Suppressor macrophage treated with lipopolysaccharide for 4 hours (primary cell): ENCODE results near the gene CDC14A.
"Not testable (repeated sequence)": the region's sequence is repeated elsewhere in the genome, so short reads cannot be mapped to it uniquely, and the experiment has no call there.

Experiments used
- DNase-seq: peaks from one replicate; pipeline ENCODE4 v3.0.0-alpha.2; 2020

The CDC14A gene, protein sequence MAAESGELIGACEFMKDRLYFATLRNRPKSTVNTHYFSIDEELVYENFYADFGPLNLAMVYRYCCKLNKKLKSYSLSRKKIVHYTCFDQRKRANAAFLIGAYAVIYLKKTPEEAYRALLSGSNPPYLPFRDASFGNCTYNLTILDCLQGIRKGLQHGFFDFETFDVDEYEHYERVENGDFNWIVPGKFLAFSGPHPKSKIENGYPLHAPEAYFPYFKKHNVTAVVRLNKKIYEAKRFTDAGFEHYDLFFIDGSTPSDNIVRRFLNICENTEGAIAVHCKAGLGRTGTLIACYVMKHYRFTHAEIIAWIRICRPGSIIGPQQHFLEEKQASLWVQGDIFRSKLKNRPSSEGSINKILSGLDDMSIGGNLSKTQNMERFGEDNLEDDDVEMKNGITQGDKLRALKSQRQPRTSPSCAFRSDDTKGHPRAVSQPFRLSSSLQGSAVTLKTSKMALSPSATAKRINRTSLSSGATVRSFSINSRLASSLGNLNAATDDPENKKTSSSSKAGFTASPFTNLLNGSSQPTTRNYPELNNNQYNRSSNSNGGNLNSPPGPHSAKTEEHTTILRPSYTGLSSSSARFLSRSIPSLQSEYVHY

GRCh38 chr1:100352267-100353070 is at the start of gene CDC14A:
Gene CDC14A (plus strand): TSS chr1:100352506. CDS start chr1:100352955, 449 bp downstream.
- DNase-seq = peak; percentile 91

GRCh38 chr1:100302739-100303138 is 49.6 kb upstream of the CDC14A start:
- no peak for DNase-seq

- no peak for DNase-seq
Measured at GRCh38 chr1:100304227-100304626, 48.1 kb upstream of the CDC14A start.

DNA sequence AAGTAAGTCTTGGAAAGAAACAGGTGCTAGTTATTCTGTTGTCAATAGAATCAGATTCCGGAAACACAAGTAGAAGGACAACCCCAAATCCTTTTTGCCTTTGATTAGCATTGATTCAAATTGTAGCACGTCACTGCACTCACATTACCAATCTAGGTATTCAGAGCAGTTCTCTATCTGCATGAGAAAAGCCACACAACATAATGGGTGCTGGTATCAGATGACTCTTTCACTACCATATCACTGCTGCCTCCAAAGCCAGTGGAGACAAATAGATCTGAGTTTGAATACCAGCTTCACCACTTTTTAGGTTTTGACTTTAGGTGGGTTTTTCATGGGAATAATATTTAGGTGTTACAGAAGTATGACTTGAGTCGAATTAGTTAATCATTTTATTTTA is 47.4 kb upstream of the CDC14A start:
- no peak for DNase-seq

DNA sequence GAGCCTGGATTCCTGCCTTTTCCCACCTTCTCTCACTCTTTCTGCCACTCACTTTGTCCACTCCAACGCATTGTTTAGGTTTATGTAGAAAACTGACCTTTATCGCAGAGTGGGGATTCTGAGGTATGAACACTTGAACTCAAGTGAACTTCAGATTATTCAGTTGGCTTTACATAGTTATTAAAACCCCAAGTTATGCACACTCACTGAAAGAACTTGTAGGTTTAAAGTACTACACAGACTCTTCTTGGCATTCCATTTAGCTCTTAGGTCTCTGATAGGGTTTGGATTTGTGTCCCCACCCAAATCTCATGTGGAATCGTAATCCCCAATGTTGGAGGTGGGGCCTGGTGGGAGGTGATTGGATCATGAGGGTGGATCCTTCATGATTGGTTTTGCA is 46.4 kb upstream of the CDC14A start:
- DNase-seq = no peak

GRCh38 chr1:100306735-100307313 is 45.5 kb upstream of the CDC14A start:
- peak; percentile 29 for DNase-seq

DNA sequence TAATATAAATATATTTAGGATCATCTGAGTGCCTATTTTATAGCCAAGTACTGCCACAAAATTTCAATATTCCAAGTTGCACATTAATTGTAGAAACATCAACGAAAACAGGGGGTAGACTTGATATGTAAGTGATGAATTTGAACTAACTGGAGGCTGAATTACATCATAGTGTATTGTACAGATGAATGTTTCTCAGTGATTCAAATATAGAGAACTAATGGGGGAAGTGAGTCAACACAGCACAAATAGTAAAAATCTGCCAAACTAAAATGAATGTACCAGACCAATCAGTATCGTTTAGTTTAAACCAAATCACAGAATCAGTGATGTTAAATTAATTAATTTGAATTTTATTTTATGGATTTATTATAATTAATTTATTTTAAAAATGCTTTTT is 43.5 kb upstream of the CDC14A start:
- peak; percentile 49 for DNase-seq

GRCh38 chr1:100309863-100310262 is 42.4 kb upstream of the CDC14A start:
- no peak for DNase-seq

DNA sequence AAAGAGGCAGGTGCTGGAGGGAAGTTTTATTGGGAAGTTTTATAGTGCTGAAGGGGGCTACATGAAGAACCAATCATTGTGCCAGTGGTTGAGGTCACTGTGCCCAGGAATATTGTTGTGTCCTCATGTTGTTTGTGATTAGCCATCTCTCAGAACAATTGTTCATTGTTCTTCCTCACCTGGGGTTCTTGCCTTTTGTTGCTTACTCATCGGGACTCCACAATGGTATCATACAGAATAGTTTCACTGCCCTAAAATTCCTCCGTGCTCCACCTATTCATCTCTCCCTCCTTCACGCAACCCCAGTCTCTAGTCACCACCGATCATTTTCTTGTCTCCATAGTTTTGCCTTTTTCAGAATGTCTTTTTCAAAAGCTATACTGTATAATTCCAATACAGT is 38.9 kb upstream of the CDC14A start:
- no peak for DNase-seq

DNA sequence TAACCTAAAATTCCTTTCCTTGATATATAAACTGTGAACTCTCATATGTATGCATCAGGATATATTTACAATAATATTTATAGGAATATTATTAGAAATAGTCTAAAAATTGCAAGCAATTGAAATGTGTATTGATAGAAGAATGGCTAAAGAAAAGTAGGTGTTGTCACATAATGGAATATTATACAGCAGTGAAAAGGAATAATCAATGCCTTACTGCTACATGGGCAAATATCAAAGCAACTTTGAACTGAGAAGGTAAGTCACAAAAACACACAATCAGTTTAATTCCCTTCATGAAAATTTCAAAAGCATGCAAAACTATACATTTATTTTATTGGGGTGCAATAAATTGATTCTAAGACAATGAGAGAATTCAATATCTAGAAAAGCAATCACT is 35.7 kb upstream of the CDC14A start:
- DNase-seq = no peak

GRCh38 chr1:100320311-100321099 is 31.8 kb upstream of the CDC14A start:
- no peak for DNase-seq

DNA sequence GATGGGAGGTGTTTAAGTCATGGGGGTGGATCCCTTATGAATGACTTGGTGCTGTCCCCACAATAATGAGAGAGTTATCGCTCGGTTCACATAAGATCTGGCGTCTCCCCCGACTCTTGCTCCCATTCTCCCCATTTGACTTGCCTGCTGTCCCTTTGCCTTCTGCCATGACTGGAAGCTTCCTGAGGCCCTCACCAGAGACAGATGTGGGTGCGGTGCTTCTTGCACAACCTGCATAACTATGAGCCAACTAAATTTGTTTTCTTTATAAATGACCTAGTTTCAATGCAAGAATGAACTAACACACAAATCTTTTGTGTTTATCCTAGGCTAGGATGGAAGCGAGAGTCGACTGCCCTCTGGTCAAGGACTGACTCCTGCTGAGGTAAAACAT is 31.2 kb upstream of the CDC14A start:
- no peak for DNase-seq

DNA sequence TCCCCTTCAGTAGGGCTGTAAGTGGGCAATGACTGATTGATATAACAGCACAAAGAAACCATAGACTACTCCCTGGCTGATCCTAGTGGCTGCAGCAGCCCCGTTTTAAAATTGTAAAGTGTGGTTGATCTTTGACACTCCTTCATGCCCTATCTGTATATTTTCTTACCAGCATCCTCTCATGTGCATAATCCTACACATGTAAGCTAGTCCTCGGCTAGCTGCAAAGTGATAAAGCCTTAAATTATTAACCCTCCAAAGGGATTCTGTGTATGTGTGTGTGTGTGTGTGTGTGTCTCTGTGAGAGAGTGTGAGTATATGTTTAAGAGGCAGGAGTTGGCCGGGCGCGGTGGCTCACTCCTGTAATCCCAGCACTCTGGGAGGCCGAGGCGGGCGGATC is 30.8 kb upstream of the CDC14A start:
- DNase-seq = no peak

DNA sequence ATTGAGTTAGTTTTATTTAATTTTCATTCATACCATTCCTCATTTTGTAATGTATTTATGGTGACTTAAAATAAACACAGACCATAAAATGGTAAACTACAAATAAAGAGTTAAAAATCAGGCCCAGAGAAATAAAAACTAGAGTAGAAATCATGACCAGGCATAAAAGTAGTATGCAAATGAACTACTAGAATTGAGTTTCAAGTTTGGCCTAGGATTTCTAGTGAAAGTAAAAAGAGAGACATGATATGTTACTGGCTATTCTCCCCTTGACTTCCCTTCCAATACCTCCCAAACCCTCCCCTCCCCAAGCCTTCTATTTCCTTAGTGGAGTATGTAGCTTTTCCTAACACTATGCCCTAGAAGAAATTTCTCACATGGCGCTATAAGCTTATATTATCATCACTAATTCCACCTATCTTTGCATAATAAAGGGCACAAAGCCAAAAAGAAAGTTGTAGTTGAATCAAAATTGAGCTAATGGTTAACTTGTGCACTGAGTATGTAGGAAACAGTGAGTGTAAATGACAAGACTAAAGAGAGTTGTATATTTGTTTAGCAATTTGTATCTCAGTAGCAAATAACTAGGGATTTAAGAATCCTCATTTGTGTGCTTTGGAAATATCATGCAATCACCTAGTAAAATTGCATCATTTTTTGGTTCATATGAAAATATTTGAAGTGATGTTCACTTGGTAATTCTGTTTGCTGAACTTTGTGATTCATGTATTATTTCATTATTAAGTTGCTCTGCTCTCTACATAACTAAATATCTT is 29.7 kb upstream of the CDC14A start:
- no peak for DNase-seq

DNA sequence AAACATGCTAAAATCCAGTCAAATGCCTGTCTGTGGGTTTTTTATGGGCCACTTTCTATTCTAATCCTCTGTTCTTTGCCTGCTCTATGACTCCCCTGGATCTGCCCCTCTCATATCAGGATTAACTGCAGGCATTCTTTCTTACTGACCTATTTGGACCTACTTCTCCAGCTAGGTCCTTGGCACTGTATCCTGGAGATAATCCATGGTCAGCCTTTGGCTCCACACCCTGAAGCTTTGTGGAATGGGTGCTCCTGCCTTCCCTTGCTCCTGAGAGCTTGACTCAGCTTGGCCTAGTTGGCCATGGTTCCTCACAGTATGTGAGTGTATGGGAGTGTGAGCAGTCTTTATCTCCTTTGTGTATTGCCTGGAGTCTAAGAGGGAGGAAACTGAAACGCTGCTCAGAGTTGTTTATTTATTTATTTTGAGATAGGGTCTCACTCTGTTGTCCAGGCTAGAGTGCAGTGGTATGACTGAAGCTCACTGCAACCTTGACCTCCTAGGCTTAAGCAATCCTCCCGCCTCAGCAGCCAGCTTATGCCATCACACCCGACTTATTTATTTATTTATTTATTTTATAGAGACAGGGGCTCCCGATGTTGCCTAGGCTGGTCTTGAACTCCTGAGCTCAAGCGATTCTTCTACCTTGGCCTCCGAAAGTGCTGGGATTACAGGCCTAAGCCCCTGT is 28.7 kb upstream of the CDC14A start:
- no peak for DNase-seq

DNA sequence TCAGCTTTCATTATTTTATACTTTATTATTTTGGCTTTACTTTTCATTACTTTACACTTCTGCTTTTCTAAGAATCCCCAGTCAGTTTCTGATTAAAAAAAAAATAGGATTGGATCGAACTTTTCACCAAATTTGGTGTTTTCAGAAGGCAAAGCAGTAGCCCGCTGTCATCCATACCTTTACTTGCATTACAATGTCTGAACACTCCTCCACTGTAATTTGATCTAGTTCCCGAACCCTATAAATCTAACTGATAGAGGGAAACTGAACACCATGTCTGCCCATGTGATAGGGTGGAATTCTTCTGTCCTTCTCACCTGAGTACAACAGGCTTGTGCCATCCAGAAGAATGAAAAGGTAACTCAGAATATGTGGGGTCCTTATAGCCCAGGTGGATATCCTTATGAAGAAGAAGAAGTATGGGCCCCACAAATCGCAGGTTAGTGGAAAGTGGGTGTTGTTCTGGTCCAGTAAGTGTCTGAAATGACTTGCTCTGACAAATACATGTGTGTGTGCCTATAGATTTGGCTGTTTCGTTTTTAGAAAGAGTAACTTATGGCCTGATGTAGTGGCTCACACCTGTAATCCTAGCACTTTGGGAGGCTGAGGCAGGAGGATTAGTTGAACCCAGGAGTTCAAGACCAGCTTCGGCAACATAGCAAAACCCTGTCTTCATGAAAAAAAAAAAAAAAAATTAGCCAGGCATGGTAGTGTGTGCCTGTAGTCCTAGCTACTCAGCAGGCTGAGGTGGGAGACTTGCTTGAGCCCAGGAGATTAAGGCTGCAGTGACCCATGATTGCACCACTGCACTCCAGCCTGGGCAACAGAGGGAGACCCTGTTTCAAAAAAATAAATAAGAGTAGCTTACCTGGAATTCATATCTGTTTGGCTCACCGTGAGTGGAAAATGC is 26.6 kb upstream of the CDC14A start:
- no peak for DNase-seq

DNA sequence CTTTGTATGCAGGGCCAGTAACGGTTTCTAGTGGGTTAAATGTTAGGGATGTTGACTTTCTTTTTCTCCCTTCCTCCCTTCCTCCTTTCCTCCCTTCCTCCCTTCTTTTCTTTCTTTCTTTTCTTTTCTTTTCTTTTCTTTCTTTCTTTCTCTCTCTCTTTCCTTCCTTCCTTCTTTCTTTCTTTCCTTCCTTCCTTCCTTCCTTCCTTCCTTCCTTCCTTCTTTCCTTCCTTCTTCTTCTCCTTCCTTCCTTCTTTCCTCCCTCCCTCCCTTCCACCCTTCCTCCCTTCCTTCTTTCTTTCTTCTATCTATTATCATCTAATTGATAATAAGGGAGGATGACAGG is 26.0 kb upstream of the CDC14A start:
- not testable (repeated sequence) for DNase-seq

DNA sequence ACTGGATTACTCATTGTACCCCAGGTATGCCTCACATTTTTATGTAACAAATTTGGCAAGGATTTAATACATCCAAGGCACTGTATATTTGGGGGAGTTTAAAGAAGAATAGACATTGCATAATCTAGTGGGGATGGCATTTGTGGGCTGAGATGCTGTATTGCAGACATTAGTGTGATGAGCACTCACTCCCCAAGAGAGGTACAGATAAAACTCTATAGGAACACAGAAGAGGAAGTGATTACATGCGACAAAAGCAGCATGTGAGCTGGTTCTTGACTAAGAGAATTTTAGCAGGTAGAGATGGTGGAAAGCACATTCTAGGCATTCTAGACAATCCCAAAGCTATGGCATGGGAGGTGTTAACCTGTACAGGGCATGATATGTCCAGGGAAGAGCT is 24.2 kb upstream of the CDC14A start:
- no peak for DNase-seq

- not testable (repeated sequence) for DNase-seq
Measured at GRCh38 chr1:100331146-100331545, 21.2 kb upstream of the CDC14A start.

DNA sequence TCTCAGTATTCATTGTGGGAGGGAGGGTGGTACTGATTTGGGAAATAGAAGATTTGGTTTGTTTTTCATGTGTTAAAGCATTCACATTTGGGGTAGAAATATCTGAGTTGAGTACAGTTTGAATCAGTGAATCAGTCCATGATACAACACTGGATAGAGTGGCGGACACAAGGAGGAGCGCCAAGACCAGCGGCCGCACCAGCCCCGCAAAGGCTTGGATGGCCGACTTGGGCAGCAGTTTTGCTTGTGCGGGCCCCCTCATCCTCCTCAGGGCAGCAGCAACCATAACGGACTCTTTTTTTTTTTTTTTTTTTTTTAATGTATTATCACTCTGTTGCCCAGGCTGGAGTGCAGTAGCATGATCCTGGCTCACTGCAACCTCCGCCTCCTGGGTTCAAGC is 20.0 kb upstream of the CDC14A start:
- DNase-seq = no peak
